Measurements from ENCODE around the gene GDA.

The GDA gene

GRCh38 chr9:72149231-72149975, at the start of gene GDA:
Gene GDA, plus strand, starts transcription at chr9:72149440. Its CDS starts 120 bp downstream, at chr9:72149560.
- DNase-seq: no peak

GRCh38 chr9:72102520-72102919, 46.7 kb upstream of the GDA start:
- no peak for DNase-seq

- no peak for DNase-seq
Measured at GRCh38 chr9:72113056-72113455, 36.2 kb upstream of the GDA start.

GRCh38 chr9:72119853-72120252, 29.4 kb upstream of the GDA start:
- DNase-seq: no peak

GRCh38 chr9:72124947-72125346, 24.3 kb upstream of the GDA start:
- no peak for DNase-seq

GRCh38 chr9:72127753-72128152, 21.5 kb upstream of the GDA start:
- no peak for DNase-seq

- DNase-seq: no peak
Measured at GRCh38 chr9:72128526-72128925, 20.7 kb upstream of the GDA start.

- no peak for DNase-seq
Measured at GRCh38 chr9:72129271-72130156, 19.7 kb upstream of the GDA start.

- DNase-seq: no peak
Measured at GRCh38 chr9:72130321-72130720, 18.9 kb upstream of the GDA start.

- no peak for DNase-seq
Measured at GRCh38 chr9:72131206-72131605, 18.0 kb upstream of the GDA start.

GRCh38 chr9:72132052-72132451, 17.2 kb upstream of the GDA start:
- no peak for DNase-seq

- DNase-seq: no peak
Measured at GRCh38 chr9:72133365-72134035, 15.7 kb upstream of the GDA start.

GRCh38 chr9:72134801-72135200, 14.4 kb upstream of the GDA start:
- DNase-seq: no peak

GRCh38 chr9:72137697-72138365, 11.4 kb upstream of the GDA start:
- DNase-seq: no peak

- peak in 1 of 2 experiments; percentile 53 for DNase-seq
Measured at GRCh38 chr9:72139226-72139625, 10.0 kb upstream of the GDA start.

- peak in 1 of 2 experiments; percentile 72 for DNase-seq
Measured at GRCh38 chr9:72140586-72140985, 8.7 kb upstream of the GDA start.

GRCh38 chr9:72141484-72141883, 7.8 kb upstream of the GDA start:
- DNase-seq: no peak

- no peak for DNase-seq
Measured at GRCh38 chr9:72144756-72145492, 4.3 kb upstream of the GDA start.

- DNase-seq: no peak
Measured at GRCh38 chr9:72145733-72146505, 3.3 kb upstream of the GDA start.

- no peak for DNase-seq
Measured at GRCh38 chr9:72147676-72148075, 1.6 kb upstream of the GDA start.

GRCh38 chr9:72150127-72150526, 887 bp downstream of the GDA start:
- DNase-seq: no peak
